Measurements from ENCODE around the gene IPO4.

IPO4 gene

GRCh38 chr14:24160850-24161804, 27.5 kb downstream of the IPO4 start, which contains the start of gene IRF9:
TSS of gene IRF9 (plus strand) at chr14:24161265. CDS start at chr14:24162145, 880 bp downstream.
- TF ChIP-seq FOXM1 (IDR thresholded peaks at IDR 0.05; ENCODE audit: borderline replicate concordance, low read depth), result no peak
- TF ChIP-seq NFIC (IDR thresholded peaks at IDR 0.05), result peak; percentile 95
- TF ChIP-seq TCF12 (IDR thresholded peaks at IDR 0.05; ENCODE audit: low read depth), result 0 out of 2 replicates have a peak, but pooled peaks have one; percentile 25
- peak; percentile 73 for TF ChIP-seq RAD21 (IDR thresholded peaks at IDR 0.05; ENCODE audit: low read depth)
- no peak for TF ChIP-seq EGR1 (IDR thresholded peaks at IDR 0.05)
- TF ChIP-seq CEBPB (IDR thresholded peaks at IDR 0.05), result no peak
- TF ChIP-seq TAF1 (IDR thresholded peaks at IDR 0.05; ENCODE audit: low read depth), result no peak; the same call in 1 of the 2 replicates
- peak; percentile 21; the same call in 1 of the 2 replicates for TF ChIP-seq YY1 (IDR thresholded peaks at IDR 0.05; ENCODE audit: low read depth)
- TF ChIP-seq REST (IDR thresholded peaks at IDR 0.05; ENCODE audit: low read depth), result no peak
- TF ChIP-seq ZBTB7A (IDR thresholded peaks at IDR 0.05; ENCODE audit: low read depth), result no peak
- peak; percentile 97 for TF ChIP-seq USF1 (IDR thresholded peaks at IDR 0.05)
- TF ChIP-seq TEAD4 (IDR thresholded peaks at IDR 0.05), result peak; percentile 42; the same call in 1 of the 2 replicates
- TF ChIP-seq CREB1 (IDR thresholded peaks at IDR 0.05; ENCODE audit: low read depth), result no peak
- 0 out of 2 replicates have a peak, but pooled peaks have one; percentile 10 for TF ChIP-seq EP300 (IDR thresholded peaks at IDR 0.05; ENCODE audit: borderline replicate concordance)
- TF ChIP-seq, protein P1, sequence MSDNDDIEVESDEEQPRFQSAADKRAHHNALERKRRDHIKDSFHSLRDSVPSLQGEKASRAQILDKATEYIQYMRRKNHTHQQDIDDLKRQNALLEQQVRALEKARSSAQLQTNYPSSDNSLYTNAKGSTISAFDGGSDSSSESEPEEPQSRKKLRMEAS (IDR thresholded peaks at IDR 0.05), result peak; percentile 65; the same call in 1 of the 2 replicates

DNA sequence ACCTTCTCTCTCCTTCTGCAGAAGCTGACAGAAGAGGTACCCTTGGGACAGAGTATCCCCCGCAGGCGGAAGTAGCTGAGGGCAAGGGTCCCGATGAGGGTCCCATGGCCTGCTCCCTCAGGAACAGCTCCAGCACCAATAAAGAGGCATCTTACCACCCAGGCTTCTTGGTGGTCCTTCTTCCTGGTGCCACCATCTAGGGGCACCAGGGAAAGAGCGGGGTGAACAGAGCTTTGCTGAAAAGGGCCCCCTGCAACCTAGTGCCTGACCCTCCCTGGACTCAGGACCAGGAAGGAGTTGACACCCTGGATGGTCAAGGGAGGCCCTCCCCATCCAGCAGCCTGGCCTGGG, 28.1 kb downstream of the IPO4 start:
- TF ChIP-seq EGR1 (IDR thresholded peaks at IDR 0.05), result no peak
- TF ChIP-seq EP300 (IDR thresholded peaks at IDR 0.05; ENCODE audit: borderline replicate concordance), result no peak
- no peak for TF ChIP-seq FOXM1 (IDR thresholded peaks at IDR 0.05; ENCODE audit: borderline replicate concordance, low read depth)
- TF ChIP-seq RAD21 (IDR thresholded peaks at IDR 0.05; ENCODE audit: low read depth), result no peak
- no peak for TF ChIP-seq TEAD4 (IDR thresholded peaks at IDR 0.05)
- no peak for TF ChIP-seq CEBPB (IDR thresholded peaks at IDR 0.05)
- TF ChIP-seq ZBTB7A (IDR thresholded peaks at IDR 0.05; ENCODE audit: low read depth), result no peak
- TF ChIP-seq, protein P1 (IDR thresholded peaks at IDR 0.05), result no peak
- no peak for TF ChIP-seq YY1 (IDR thresholded peaks at IDR 0.05; ENCODE audit: low read depth)
- no peak for TF ChIP-seq TCF12 (IDR thresholded peaks at IDR 0.05; ENCODE audit: low read depth)
- TF ChIP-seq USF1 (IDR thresholded peaks at IDR 0.05), result no peak
- TF ChIP-seq CREB1 (IDR thresholded peaks at IDR 0.05; ENCODE audit: low read depth), result no peak

DNA sequence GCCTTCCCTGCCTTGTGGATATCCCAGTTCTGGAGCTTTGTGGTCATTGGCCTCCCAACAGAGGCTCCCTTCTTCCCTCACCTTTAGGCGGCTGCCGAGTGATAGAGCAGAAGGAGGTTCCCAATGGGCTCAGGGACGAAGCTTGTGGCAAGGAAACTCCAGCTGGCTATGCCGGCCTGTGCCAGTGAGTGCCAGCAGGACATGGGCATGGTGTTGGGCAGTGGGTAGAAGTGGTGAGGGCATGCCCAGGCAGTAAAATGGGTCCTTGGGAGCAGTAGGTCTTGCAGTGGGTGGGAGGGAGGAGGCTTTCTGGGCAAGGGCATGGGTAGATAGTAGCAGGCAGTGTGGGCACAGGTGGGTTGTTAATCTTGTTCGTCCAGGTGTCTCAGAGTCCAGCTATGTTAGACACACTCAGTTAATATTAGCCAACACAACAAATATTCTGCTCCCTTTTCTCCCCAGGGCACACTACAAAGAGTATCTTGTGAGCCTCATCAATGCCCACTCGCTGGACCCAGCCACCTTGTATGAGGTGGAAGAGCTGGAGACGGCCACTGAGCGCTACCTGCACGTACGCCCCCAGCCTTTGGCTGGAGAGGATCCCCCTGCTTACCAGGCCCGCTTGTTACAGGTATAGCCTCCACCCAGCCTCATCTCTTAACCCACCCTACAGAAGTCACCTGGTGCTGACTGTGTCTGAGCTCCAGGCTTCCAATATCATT, 28.7 kb downstream of the IPO4 start:
- TF ChIP-seq EP300 (IDR thresholded peaks at IDR 0.05; ENCODE audit: borderline replicate concordance) (no peak), CEBPB (IDR thresholded peaks at IDR 0.05) (no peak), TEAD4 (IDR thresholded peaks at IDR 0.05) (no peak), ZBTB7A (IDR thresholded peaks at IDR 0.05; ENCODE audit: low read depth) (no peak), TCF12 (IDR thresholded peaks at IDR 0.05; ENCODE audit: low read depth) (no peak)

DNA sequence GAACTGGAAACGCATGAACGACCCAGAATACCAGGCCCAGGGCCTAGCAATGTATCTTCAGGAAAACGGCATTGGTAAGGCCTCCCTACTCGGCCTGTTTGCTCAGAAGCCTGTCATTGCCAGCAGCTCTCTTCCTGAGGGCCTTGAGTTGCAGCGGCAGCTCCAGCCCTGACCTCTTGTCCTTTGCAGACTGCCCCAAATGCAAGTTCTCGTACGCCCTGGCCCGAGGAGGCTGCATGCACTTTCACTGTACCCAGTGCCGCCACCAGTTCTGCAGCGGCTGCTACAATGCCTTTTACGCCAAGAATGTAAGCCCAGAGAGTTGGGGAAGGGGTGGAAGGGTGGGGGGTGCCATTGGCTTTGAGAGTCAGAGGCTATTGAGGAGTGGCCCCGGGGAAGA, 31.3 kb downstream of the IPO4 start:
- TF ChIP-seq EGR1 (IDR thresholded peaks at IDR 0.05) (no peak), NFIC (IDR thresholded peaks at IDR 0.05) (no peak), REST (IDR thresholded peaks at IDR 0.05; ENCODE audit: low read depth) (no peak), CREB1 (IDR thresholded peaks at IDR 0.05; ENCODE audit: low read depth) (no peak), CEBPB (IDR thresholded peaks at IDR 0.05) (no peak), TAF1 (IDR thresholded peaks at IDR 0.05; ENCODE audit: low read depth) (no peak), TCF12 (IDR thresholded peaks at IDR 0.05; ENCODE audit: low read depth) (no peak), YY1 (IDR thresholded peaks at IDR 0.05; ENCODE audit: low read depth) (no peak), RAD21 (IDR thresholded peaks at IDR 0.05; ENCODE audit: low read depth) (no peak), TEAD4 (IDR thresholded peaks at IDR 0.05) (no peak)
- TF ChIP-seq, protein P1 (IDR thresholded peaks at IDR 0.05), result no peak
